HepG2 (cell line): ENCODE measurements around the gene EIF4E1B. TPM values are rescaled to one million over a fixed set of nuclear protein-coding genes. Genes with fewer than 3 reads are reported as not detected.

Source experiments
- DPF2 ChIP-seq: sonication (generic); formaldehyde crosslinking; IDR thresholded peaks from 2 replicates; pipeline ENCODE4 v1.4.0; 2020; ENCODE audit warnings: mild to moderate bottlenecking, low read depth, missing genetic modification reagents, borderline replicate concordance
- ERF ChIP-seq: IDR thresholded peaks from 2 replicates; pipeline ENCODE4 v1.6.1; 2018; ENCODE audit warnings: missing biosample characterization, missing genetic modification reagents
- FOXO1 ChIP-seq: sonication (generic); formaldehyde crosslinking; IDR thresholded peaks from 2 replicates; pipeline ENCODE4 v1.4.0; 2020; ENCODE audit warnings: missing genetic modification reagents
- GATAD1 ChIP-seq: IDR thresholded peaks from 2 replicates; pipeline ENCODE4 v1.6.1; 2016; ENCODE audit warnings: missing genetic modification reagents, missing compliant biosample characterization
- NPAS2 ChIP-seq: sonication (generic); formaldehyde crosslinking; IDR thresholded peaks from 2 replicates; pipeline ENCODE4 v1.8.0; 2022; ENCODE audit warnings: mild to moderate bottlenecking, missing genetic modification reagents, borderline replicate concordance
- POGZ ChIP-seq: sonication (generic); formaldehyde crosslinking; IDR thresholded peaks from 2 replicates; pipeline ENCODE4 v1.4.0; 2020; ENCODE audit warnings: mild to moderate bottlenecking, missing genetic modification reagents
- RARA ChIP-seq: IDR thresholded peaks from 2 replicates; pipeline ENCODE4 v1.6.1; 2016; ENCODE audit warnings: missing genetic modification reagents, missing compliant biosample characterization
- REL ChIP-seq: sonication (generic); formaldehyde crosslinking; conservative IDR thresholded peaks from 2 replicates; pipeline ENCODE4 v1.8.0; 2022; ENCODE audit warnings: mild to moderate bottlenecking, missing genetic modification reagents, moderate library complexity
- SIN3A ChIP-seq: IDR thresholded peaks from 2 replicates; pipeline ENCODE4 v1.6.1; 2011; ENCODE audit warnings: low read depth, mild to moderate bottlenecking, control low read depth, low read length, borderline replicate concordance
- ZNF280D ChIP-seq: sonication (generic); formaldehyde crosslinking; IDR thresholded peaks from 2 replicates; pipeline ENCODE4 v1.5.1; 2020; ENCODE audit warnings: mild to moderate bottlenecking, missing genetic modification reagents
- ZNF570 ChIP-seq: sonication (generic); formaldehyde crosslinking; IDR thresholded peaks from 2 replicates; pipeline ENCODE4 v1.4.0; 2020; ENCODE audit warnings: mild to moderate bottlenecking, missing genetic modification reagents, borderline replicate concordance
- ZNF780A ChIP-seq: sonication (generic); formaldehyde crosslinking; IDR thresholded peaks from 2 replicates; pipeline ENCODE4 v1.8.0; 2022; ENCODE audit warnings: mild to moderate bottlenecking, missing genetic modification reagents, moderate library complexity
- polyA plus RNA-seq, 8 experiments: library from polyadenylated mRNA; depleted of rRNA in 3 of 8; stranded (reverse) in 7 of 8; unstranded in 1 of 8; fragments of >200 nt; fragmentation: Illumina TruSeq in 4 of 8; extraction: Trizol in 4 of 8; gene quantifications; 2 replicates each; pipeline versions ENCODE4 v1.2.1 to v1.2.3, GENCODE V29; 2011 to 2016; ENCODE audit warnings: low read depth in 4 of 8, missing spikeins in 1 of 8, mixed read lengths in 1 of 8; ENCODE audit not compliant: insufficient read depth in 1 of 8
- total RNA-seq, 5 experiments: library from RNA; depleted of rRNA; stranded (reverse); fragments of >200 nt; fragmentation: Illumina TruSeq; extraction: Trizol; gene quantifications; 2 replicates each; pipeline ENCODE4 v1.2.3, GENCODE V29; 2016; ENCODE audit warnings: low read depth in 1 of 5
- TF ChIP-seq, protein P1 (sequence below): sonication (generic); formaldehyde crosslinking; conservative IDR thresholded peaks from 2 replicates; pipeline ENCODE4 v1.8.0; 2022; ENCODE audit warnings: missing genetic modification reagents
- TF ChIP-seq, protein P2 (sequence below): IDR thresholded peaks from 2 replicates; pipeline ENCODE4 v1.4.0; 2020; ENCODE audit warnings: mild to moderate bottlenecking, missing genetic modification reagents
- TF ChIP-seq, protein P3 (sequence below), 2 experiments: sonication (generic) in 1 of 2; formaldehyde crosslinking in 1 of 2; IDR thresholded peaks; 2 replicates each; pipeline versions ENCODE4 v1.6.1 to v1.9.0; 2014 to 2022; ENCODE audit warnings: antibody characterized with exemption in 1 of 2, borderline replicate concordance in 1 of 2, inconsistent platforms in 1 of 2, low read depth in 1 of 2, missing genetic modification reagents in 1 of 2

The EIF4E1B gene
- total and polyA plus RNA-seq, 2 of the 13 experiments (the other 11 are each of a cell fraction or from before 2014, with no cell fraction given) = not detected

DNA sequence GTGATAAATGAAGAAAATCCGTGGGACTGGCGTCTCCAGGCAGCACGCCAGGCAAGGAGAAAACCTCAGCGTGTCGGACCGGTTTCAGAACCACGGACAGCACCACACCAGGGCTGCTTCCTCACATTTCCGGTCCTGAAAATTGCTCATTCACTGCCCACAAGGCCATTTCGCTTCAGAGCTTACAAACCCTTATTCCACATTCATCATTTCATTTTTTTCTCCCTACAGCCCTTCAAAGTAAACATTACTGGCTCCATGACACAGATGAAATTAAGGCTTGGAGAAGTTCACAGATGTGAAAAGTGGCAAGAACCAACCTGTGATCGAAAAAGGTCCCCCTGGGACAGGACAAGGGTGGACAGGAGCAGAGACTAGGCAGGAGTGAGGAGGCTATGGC lies 19.0 kb upstream of the EIF4E1B start (continued):
- TF ChIP-seq GATAD1 (CRISPR knock-in tag) (peak; percentile 45; the same call in 1 of the 2 replicates), ZNF280D (no peak), ERF (CRISPR knock-in tag) (peak; percentile 92), REL (CRISPR knock-in tag) (no peak), SIN3A (peak; percentile 90), RARA (CRISPR knock-in tag) (peak; percentile 64), POGZ (CRISPR knock-in tag) (no peak), ZNF570 (no peak), NPAS2 (CRISPR knock-in tag) (no peak), FOXO1 (CRISPR knock-in tag) (peak; percentile 40; the same call in 1 of the 2 replicates), ZNF780A (CRISPR knock-in tag) (no peak), DPF2 (no peak)
- TF ChIP-seq, protein P1, sequence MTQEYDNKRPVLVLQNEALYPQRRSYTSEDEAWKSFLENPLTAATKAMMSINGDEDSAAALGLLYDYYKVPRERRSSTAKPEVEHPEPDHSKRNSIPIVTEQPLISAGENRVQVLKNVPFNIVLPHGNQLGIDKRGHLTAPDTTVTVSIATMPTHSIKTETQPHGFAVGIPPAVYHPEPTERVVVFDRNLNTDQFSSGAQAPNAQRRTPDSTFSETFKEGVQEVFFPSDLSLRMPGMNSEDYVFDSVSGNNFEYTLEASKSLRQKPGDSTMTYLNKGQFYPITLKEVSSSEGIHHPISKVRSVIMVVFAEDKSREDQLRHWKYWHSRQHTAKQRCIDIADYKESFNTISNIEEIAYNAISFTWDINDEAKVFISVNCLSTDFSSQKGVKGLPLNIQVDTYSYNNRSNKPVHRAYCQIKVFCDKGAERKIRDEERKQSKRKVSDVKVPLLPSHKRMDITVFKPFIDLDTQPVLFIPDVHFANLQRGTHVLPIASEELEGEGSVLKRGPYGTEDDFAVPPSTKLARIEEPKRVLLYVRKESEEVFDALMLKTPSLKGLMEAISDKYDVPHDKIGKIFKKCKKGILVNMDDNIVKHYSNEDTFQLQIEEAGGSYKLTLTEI (CRISPR knock-in tag) = no peak
- TF ChIP-seq, protein P2, sequence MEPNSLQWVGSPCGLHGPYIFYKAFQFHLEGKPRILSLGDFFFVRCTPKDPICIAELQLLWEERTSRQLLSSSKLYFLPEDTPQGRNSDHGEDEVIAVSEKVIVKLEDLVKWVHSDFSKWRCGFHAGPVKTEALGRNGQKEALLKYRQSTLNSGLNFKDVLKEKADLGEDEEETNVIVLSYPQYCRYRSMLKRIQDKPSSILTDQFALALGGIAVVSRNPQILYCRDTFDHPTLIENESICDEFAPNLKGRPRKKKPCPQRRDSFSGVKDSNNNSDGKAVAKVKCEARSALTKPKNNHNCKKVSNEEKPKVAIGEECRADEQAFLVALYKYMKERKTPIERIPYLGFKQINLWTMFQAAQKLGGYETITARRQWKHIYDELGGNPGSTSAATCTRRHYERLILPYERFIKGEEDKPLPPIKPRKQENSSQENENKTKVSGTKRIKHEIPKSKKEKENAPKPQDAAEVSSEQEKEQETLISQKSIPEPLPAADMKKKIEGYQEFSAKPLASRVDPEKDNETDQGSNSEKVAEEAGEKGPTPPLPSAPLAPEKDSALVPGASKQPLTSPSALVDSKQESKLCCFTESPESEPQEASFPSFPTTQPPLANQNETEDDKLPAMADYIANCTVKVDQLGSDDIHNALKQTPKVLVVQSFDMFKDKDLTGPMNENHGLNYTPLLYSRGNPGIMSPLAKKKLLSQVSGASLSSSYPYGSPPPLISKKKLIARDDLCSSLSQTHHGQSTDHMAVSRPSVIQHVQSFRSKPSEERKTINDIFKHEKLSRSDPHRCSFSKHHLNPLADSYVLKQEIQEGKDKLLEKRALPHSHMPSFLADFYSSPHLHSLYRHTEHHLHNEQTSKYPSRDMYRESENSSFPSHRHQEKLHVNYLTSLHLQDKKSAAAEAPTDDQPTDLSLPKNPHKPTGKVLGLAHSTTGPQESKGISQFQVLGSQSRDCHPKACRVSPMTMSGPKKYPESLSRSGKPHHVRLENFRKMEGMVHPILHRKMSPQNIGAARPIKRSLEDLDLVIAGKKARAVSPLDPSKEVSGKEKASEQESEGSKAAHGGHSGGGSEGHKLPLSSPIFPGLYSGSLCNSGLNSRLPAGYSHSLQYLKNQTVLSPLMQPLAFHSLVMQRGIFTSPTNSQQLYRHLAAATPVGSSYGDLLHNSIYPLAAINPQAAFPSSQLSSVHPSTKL = peak; percentile 58
- TF ChIP-seq, protein P3, sequence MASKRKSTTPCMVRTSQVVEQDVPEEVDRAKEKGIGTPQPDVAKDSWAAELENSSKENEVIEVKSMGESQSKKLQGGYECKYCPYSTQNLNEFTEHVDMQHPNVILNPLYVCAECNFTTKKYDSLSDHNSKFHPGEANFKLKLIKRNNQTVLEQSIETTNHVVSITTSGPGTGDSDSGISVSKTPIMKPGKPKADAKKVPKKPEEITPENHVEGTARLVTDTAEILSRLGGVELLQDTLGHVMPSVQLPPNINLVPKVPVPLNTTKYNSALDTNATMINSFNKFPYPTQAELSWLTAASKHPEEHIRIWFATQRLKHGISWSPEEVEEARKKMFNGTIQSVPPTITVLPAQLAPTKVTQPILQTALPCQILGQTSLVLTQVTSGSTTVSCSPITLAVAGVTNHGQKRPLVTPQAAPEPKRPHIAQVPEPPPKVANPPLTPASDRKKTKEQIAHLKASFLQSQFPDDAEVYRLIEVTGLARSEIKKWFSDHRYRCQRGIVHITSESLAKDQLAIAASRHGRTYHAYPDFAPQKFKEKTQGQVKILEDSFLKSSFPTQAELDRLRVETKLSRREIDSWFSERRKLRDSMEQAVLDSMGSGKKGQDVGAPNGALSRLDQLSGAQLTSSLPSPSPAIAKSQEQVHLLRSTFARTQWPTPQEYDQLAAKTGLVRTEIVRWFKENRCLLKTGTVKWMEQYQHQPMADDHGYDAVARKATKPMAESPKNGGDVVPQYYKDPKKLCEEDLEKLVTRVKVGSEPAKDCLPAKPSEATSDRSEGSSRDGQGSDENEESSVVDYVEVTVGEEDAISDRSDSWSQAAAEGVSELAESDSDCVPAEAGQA (IDR thresholded peaks at IDR 0.05; ENCODE audit: low read depth) = no peak
- TF ChIP-seq, protein P3 (CRISPR knock-in tag; IDR thresholded peaks at IDR 0.05; ENCODE audit: borderline replicate concordance) = no peak
